NCI-H1048 (cell line): ENCODE results near the gene USH2A.

Source experiments
- DNase-seq: peaks from one replicate; lab custom pipeline; 2025; lab: John Stamatoyannopoulos, UW

The USH2A gene, protein sequence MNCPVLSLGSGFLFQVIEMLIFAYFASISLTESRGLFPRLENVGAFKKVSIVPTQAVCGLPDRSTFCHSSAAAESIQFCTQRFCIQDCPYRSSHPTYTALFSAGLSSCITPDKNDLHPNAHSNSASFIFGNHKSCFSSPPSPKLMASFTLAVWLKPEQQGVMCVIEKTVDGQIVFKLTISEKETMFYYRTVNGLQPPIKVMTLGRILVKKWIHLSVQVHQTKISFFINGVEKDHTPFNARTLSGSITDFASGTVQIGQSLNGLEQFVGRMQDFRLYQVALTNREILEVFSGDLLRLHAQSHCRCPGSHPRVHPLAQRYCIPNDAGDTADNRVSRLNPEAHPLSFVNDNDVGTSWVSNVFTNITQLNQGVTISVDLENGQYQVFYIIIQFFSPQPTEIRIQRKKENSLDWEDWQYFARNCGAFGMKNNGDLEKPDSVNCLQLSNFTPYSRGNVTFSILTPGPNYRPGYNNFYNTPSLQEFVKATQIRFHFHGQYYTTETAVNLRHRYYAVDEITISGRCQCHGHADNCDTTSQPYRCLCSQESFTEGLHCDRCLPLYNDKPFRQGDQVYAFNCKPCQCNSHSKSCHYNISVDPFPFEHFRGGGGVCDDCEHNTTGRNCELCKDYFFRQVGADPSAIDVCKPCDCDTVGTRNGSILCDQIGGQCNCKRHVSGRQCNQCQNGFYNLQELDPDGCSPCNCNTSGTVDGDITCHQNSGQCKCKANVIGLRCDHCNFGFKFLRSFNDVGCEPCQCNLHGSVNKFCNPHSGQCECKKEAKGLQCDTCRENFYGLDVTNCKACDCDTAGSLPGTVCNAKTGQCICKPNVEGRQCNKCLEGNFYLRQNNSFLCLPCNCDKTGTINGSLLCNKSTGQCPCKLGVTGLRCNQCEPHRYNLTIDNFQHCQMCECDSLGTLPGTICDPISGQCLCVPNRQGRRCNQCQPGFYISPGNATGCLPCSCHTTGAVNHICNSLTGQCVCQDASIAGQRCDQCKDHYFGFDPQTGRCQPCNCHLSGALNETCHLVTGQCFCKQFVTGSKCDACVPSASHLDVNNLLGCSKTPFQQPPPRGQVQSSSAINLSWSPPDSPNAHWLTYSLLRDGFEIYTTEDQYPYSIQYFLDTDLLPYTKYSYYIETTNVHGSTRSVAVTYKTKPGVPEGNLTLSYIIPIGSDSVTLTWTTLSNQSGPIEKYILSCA (N-terminal part only)

DNA sequence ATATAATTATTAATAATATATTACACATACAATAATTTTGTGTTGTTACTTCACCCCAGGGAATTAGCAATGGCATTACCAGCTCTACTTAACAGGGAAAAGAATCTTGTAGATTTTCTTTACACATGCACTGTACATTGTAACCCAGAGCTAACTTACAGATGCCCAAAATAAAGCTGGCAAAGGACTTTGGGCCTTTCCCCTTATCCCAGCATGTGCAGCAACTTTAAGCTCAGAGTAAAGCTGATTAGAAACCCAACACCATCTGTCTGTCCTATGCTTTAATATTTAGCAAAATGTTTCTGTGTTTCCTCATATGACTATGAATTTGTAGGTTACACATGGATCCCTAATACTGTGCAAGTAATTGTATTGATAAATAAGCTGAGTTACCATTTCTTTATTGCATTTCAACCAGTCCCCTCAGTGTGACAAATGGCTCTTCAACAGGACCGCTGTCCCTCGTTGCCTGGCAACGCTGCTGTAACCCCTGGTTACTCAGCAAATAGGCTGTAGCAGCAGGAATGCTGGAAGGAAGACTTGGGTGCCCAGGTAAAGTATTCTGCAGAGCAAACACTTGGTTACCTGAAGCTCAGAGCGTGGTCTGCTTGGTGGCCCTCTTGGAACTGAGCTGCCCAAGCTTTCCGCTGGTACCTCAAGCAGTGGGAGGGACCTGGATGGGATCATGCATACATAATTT lies at the start of gene USH2A:
Gene USH2A, minus strand, starts transcription at position 628 of the 700 bp plus-strand sequence. CDS start 1,112 bp downstream, outside the sequence.
- DNase-seq: no peak

- DNase-seq: no peak
Measured at GRCh38 chr1:216466162-216466801, 43.0 kb upstream of the USH2A start.

DNA sequence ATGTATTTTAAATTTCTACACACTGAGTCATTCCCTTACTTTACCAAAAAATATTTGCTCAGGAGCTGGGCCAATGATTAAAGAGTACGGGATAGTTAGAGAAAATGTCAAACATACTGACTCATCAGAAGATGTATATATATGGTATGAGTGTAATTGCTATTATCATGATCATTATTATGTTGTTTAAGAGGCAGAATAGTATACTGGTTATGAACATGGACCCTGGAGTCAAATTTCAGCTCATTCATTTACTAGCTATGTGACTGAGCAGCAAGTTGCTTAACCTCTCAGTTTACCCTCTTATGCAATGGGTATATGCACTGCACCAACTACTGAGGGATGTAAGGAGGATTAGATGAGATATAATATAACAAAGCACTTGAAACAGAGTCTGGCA lies 41.2 kb upstream of the USH2A start:
- DNase-seq: no peak

GRCh38 chr1:216462066-216462775 lies 39.0 kb upstream of the USH2A start:
- DNase-seq: no peak

GRCh38 chr1:216461466-216461865 lies 38.2 kb upstream of the USH2A start:
- no peak for DNase-seq

DNA sequence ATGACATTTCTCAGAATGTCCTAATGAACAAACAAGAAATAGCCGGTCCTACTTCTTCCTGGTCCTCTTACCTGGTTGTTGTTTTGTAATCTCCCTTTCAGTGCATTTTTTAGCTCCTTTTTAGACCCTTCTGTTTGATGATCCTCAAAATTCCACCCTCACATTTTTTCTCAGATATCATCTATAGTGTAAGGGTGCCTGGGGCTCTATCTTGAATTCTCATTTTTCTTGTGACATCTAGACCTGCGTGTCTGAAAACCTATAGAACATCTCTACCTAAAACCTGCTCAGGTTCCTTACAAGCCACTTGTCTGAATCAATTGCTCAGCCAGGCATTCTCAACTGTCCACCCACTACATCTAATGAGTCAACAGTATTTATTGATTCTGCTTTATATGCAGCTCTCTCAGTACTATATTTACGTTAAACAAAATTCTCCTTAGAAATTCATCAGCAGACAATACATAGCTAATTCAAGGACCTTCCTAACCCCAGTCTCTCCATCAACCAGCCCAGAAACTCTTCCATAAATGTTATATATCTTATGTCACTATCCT lies 36.5 kb upstream of the USH2A start:
- no peak for DNase-seq

DNA sequence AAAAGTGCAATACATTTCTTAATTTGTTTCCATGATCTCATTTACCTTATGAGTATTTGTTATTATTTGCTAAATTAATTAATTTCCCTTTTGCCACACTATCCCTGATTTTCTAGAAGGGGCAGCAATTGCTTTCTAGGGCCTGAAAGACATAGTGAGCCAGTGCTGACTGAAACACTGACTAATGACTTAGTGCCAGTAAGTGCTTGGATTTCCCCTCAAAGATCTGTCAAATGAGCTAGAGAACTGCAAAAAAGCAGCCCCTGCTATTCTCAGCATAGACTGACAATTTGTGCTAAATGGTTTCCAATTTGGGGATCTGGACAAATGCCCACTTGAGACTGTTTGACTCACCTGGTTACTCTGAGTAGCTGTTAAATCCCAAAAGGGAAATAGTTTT lies 35.6 kb upstream of the USH2A start:
- no peak for DNase-seq

DNA sequence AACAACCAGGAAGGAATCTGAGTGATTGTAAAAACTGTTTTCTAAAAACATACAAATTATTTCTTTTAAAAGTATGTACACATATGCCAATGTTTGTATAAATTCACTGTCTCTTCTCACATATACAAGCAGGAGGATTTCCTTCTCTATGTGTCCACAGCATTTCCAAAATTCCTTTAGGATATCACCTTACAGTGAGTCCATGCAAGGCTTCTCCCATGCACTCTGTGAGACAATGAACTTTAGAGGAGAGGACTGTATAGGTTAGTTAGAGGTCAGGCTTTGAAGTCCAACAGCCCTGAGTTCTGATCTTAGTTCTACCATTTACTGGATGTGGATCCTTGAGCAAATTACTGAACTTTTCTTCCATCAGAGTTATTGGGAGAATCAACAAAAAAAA lies 34.1 kb upstream of the USH2A start:
- no peak for DNase-seq

DNA sequence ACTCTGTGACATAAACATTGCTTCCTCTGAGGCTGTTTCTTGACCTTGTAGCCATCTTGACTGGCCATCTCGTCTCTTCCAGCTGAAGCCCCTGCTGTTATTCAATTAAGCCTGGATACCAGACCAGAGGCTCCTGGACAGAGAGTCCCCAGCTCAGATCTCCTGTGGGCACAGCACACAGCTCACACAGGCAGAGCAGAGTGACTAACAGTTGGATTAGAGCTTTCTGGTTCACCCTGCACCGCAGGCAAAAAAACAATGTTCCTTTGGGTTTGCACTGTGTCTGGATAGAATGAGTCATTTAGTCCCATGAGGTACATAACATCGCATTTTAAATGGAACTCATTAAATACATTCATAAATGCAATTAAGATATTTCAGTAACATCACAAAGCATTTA lies 33.4 kb upstream of the USH2A start:
- no peak for DNase-seq

DNA sequence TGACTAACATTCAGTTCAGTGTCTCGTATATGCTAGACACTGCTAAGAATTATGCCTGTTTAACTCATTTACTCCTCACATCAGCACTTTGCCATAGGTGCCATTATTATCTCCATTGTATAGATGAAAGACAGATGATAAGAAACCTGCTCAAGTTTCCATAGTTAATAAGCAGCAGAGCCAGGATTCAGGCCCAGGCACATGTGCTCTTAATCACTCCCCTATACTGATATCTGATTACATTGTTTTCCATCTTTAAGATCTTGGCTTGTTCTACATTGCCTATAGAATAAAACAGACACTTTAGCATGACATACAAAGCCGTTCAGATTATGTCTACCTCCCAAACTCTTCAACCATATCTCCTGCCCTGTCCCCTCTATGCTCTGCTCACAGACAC lies 30.5 kb upstream of the USH2A start:
- no peak for DNase-seq

- no peak for DNase-seq
Measured at GRCh38 chr1:216450227-216450626, 27.0 kb upstream of the USH2A start.

GRCh38 chr1:216448011-216448510 lies 24.8 kb upstream of the USH2A start:
- DNase-seq: no peak

DNA sequence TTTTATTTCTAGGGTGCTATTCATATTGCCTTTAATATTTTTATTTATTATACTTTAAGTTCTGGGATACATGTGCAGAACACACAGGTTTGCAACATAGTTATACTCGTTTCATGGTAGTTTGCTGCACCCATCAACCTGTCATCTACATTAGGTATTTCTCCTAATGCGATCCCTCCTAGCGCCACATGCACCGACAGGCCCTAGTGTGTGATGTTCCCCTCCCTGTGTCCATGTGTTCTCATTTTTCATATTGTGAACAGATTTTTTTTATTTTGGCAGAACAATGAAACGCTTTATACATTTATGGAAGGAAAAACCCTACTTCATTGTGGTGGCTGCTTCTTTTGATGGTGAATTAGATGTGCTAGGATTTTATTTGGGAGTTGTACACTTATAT lies 14.4 kb upstream of the USH2A start:
- DNase-seq: no peak

DNA sequence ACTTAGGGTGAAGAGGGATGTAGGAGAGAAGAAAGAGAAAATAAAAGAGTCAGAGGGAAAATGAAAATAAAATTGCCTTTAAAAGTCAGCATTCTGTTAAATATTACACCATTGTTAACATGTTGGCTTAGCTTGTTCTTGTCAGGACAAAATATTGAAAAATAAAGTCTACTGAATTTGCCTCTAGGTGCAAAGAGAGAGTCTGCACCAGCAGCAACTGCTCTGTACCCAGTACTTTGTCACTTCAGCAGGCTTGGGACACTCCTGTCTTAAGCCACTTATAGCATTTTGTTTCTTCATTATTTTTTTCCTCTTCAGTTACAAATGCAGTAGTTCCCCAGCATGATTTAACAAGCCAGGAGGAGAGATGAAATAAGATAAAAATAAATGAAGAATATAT lies 11.0 kb upstream of the USH2A start:
- no peak for DNase-seq

DNA sequence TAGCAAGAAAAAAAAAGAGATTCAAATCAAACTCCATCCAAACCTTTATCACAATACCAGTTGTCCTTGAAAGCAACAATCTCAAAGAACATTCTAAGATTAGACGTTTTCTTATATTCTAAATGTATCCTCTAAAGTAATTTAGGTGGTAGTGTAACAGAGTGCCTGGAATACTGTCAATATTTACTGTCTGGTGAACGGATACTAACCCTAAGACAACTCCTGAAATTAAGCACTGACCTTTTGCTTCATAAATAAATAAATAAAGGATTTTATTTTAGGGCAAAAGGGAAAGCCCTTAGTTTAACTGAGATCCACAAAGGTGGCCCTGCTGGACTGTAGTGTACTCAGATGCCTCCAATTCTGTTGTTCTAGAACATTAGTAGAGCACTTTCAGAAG lies 9.9 kb upstream of the USH2A start:
- DNase-seq: no peak

- no peak for DNase-seq
Measured at GRCh38 chr1:216430744-216431143, 7.5 kb upstream of the USH2A start.

DNA sequence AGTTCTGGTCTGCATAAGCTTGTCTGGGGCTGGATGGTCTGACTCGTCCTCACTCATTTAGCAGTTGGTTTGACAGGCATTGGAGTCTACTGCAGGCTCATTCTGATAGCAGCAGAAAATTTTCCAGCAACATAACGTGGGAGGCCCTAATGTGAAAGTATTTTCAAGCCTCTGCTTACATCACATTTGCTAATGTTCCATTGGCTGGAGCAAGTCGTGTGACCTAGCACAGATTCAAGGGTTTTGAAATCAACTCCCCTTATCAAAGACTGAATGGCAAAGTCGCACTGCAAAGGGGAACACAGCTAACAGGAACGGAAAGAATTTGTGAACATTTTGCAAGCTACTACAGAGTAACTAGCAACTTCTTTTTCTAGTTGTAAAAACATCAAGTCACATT lies 2.3 kb upstream of the USH2A start:
- DNase-seq: no peak

- DNase-seq: no peak
Measured at GRCh38 chr1:216420746-216421145, 2.5 kb downstream of the USH2A start.

GRCh38 chr1:216420263-216420662 lies 3.0 kb downstream of the USH2A start:
- no peak for DNase-seq

GRCh38 chr1:216416488-216416887 lies 6.8 kb downstream of the USH2A start:
- DNase-seq: no peak
